WTC11 (cell line): ENCODE results near the gene MREG. TPM values are rescaled to one million over a fixed set of nuclear protein-coding genes. Genes with fewer than 3 reads are reported as not detected.

ENCODE experiments used
- ATAC-seq: fragments of 200-7000 bp; cut with Tn5 transposase; 2 replicates; pipeline ENCODE4 v1.10.0; 2021; ENCODE audit warnings: mild to moderate bottlenecking, moderate library complexity
- CTCF ChIA-PET: fragments of 300-600 bp; sonication (Branson Sonifier 250); formaldehyde crosslinking; loops from one replicate; lab custom pipeline; 2021; ENCODE audit warnings: antibody characterized with exemption; lab: Charles Lee
- POLR2A ChIA-PET: fragments of 350-600 bp; sonication (Branson Sonifier 250); formaldehyde crosslinking; loops from one replicate; lab custom pipeline; 2021; ENCODE audit warnings: antibody characterized with exemption; lab: Charles Lee
- DNase-seq: peaks from one replicate; pipeline ENCODE4 v3.0.0; 2021; ENCODE audit warnings: low spot score
- H3K27ac Mint-ChIP-seq: 2 replicates; pipeline ENCODE4 v1.8.0; 2021; ENCODE audit warnings: mixed read lengths
- H3K27me3 Mint-ChIP-seq: 2 replicates; pipeline ENCODE4 v1.8.0; 2021; ENCODE audit warnings: low read depth, mild to moderate bottlenecking, moderate library complexity, mixed read lengths
- H3K36me3 Mint-ChIP-seq: 2 replicates; pipeline ENCODE4 v1.8.0; 2021; ENCODE audit warnings: mixed read lengths
- H3K4me1 Mint-ChIP-seq: 2 replicates; pipeline ENCODE4 v1.8.0; 2022; ENCODE audit warnings: mixed read lengths
- H3K4me3 Mint-ChIP-seq: 2 replicates; pipeline ENCODE4 v1.8.0; 2021; ENCODE audit warnings: mild to moderate bottlenecking, moderate library complexity, mixed read lengths
- H3K9me3 Mint-ChIP-seq: 2 replicates; pipeline ENCODE4 v1.8.0; 2021; ENCODE audit warnings: mixed read lengths
- ELF4 ChIP-seq: sonication (generic); formaldehyde crosslinking; IDR thresholded peaks from 2 replicates; pipeline ENCODE4 v1.8.1; 2022; ENCODE audit warnings: low read depth, mild to moderate bottlenecking, moderate library complexity, missing genetic modification reagents
- FOXK1 ChIP-seq: sonication (generic); formaldehyde crosslinking; IDR thresholded peaks from 2 replicates; pipeline ENCODE4 v1.8.0; 2022; ENCODE audit warnings: mild to moderate bottlenecking, moderate library complexity, missing genetic modification reagents
- JUN ChIP-seq: sonication (generic); formaldehyde crosslinking; IDR thresholded peaks from 2 replicates; pipeline ENCODE4 v1.8.0; 2023; ENCODE audit warnings: mild to moderate bottlenecking, missing genetic modification reagents
- MXD4 ChIP-seq: fragments of 250-450 bp; sonication (Bioruptor Pico); IDR thresholded peaks from 2 replicates; pipeline ENCODE4 v1.8.0; 2021; ENCODE audit warnings: mild to moderate bottlenecking, moderate library complexity, borderline replicate concordance
- NFE2L1 ChIP-seq: sonication (generic); formaldehyde crosslinking; IDR thresholded peaks from 2 replicates; pipeline ENCODE4 v1.8.1; 2023; ENCODE audit warnings: missing genetic modification reagents
- OVOL2 ChIP-seq: fragments of 250-450 bp; sonication (Bioruptor Pico); IDR thresholded peaks from 2 replicates; pipeline ENCODE4 v1.9.0; 2021; ENCODE audit warnings: mild to moderate bottlenecking, borderline replicate concordance
- RELA ChIP-seq: sonication (generic); formaldehyde crosslinking; IDR thresholded peaks from 2 replicates; pipeline ENCODE4 v1.8.1; 2022; ENCODE audit warnings: missing genetic modification reagents, mild to moderate bottlenecking, borderline replicate concordance
- SMAD4 ChIP-seq: sonication (generic); formaldehyde crosslinking; IDR thresholded peaks from 2 replicates; pipeline ENCODE4 v1.8.0; 2022; ENCODE audit warnings: mild to moderate bottlenecking, missing genetic modification reagents
- SOX15 ChIP-seq: fragments of 250-450 bp; sonication (Bioruptor Pico); IDR thresholded peaks from 2 replicates; pipeline ENCODE4 v1.9.0; 2021; ENCODE audit warnings: mild to moderate bottlenecking
- TCF7 ChIP-seq: sonication (generic); formaldehyde crosslinking; IDR thresholded peaks from 2 replicates; pipeline ENCODE4 v1.8.0; 2022; ENCODE audit warnings: mild to moderate bottlenecking, low read depth, missing genetic modification reagents, moderate library complexity
- TEAD1 ChIP-seq: sonication (generic); formaldehyde crosslinking; IDR thresholded peaks from 2 replicates; pipeline ENCODE4 v1.8.0; 2022; ENCODE audit warnings: mild to moderate bottlenecking, missing genetic modification reagents
- ZNF219 ChIP-seq: sonication (generic); formaldehyde crosslinking; IDR thresholded peaks from 2 replicates; pipeline ENCODE4 v1.8.0; 2023; ENCODE audit warnings: missing genetic modification reagents, mild to moderate bottlenecking, borderline replicate concordance
- ZNF396 ChIP-seq: fragments of 250-450 bp; sonication (Bioruptor Pico); IDR thresholded peaks from 2 replicates; pipeline ENCODE4 v1.8.0; 2021; ENCODE audit warnings: mild to moderate bottlenecking, moderate library complexity, borderline replicate concordance
- ZNF423 ChIP-seq: fragments of 250-450 bp; sonication (Bioruptor Pico); IDR thresholded peaks from 2 replicates; pipeline ENCODE4 v2.1.2; 2022; ENCODE audit warnings: mild to moderate bottlenecking, moderate library complexity
- total RNA-seq: library from RNA; stranded (reverse); gene quantifications from 3 replicates; pipeline ENCODE4 v1.2.3, GENCODE V29; 2021
- TF ChIP-seq, protein P1 (sequence below): sonication (generic); formaldehyde crosslinking; IDR thresholded peaks from 2 replicates; pipeline ENCODE4 v1.8.1; 2022; ENCODE audit warnings: low read depth, mild to moderate bottlenecking, moderate library complexity, missing genetic modification reagents, borderline replicate concordance
- TF ChIP-seq, protein P2 (sequence below): fragments of 250-450 bp; sonication (Bioruptor Pico); IDR thresholded peaks from 2 replicates; pipeline ENCODE4 v1.9.0; 2021; ENCODE audit warnings: mild to moderate bottlenecking
- TF ChIP-seq, protein P3 (sequence below): fragments of 250-450 bp; sonication (Bioruptor Pico); IDR thresholded peaks from 2 replicates; pipeline ENCODE4 v1.8.0; 2021; ENCODE audit warnings: mild to moderate bottlenecking
- TF ChIP-seq, protein P4 (sequence below): sonication (generic); formaldehyde crosslinking; IDR thresholded peaks from 2 replicates; pipeline ENCODE4 v1.8.1; 2022; ENCODE audit warnings: missing genetic modification reagents, borderline replicate concordance
- TF ChIP-seq, protein P5 (sequence below): sonication (generic); formaldehyde crosslinking; IDR thresholded peaks from 2 replicates; pipeline ENCODE4 v1.8.1; 2023; ENCODE audit warnings: mild to moderate bottlenecking, missing genetic modification reagents
- TF ChIP-seq, protein P6 (sequence below): sonication (generic); formaldehyde crosslinking; IDR thresholded peaks from 2 replicates; pipeline ENCODE4 v1.8.1; 2023; ENCODE audit warnings: mild to moderate bottlenecking, moderate library complexity, missing genetic modification reagents
- TF ChIP-seq, protein P7 (sequence below): sonication (generic); formaldehyde crosslinking; IDR thresholded peaks from 2 replicates; pipeline ENCODE4 v1.8.0; 2023; ENCODE audit warnings: missing genetic modification reagents

MREG gene
- total RNA-seq, 1 experiment from 2014 or later: 23.8 TPM

DNA sequence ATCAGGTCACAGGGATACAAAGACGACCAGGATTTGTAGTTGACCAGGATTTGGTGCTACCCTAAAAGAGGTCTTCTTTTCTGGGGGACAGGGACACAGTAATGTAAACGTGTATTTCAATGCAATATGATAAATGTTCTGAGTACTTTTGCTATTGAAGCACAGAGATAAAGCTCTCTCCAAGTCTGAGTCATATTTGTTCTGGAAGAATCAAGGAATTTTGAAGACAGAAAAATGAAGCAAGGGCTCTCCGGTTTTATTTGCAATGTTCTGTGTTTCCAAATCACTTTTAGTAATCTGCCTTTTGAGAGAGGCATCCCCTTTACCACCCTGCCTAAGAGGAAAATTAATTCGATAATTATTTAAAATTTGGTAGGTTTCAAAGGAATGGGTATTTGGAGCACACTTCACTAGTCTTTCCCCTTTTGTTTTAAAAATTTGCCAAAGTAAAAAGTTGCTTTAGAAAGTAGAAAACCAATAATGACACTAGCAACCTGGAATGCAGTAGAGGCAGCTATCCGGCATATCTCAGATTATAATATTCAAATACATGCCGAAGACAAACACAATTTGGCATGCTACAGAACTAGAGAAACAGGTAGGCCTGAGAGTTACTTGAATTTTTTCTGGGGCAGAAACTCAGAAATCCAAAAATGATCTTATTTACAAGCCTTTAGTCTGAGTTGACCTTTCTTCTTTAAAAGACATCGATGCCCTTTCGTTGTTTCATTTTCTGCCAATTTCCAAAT lies 82.7 kb downstream of the MREG start:
- DNase-seq (no peak), ATAC-seq (no peak)
- no peak overlapping the region for H3K27ac Mint-ChIP-seq
- peaks cover 34% of the 10 kb centered on the region for H3K9me3 Mint-ChIP-seq
- H3K4me1 Mint-ChIP-seq: peaks cover 47% of the 10 kb centered on the region
- no peak overlapping the region for H3K4me3 Mint-ChIP-seq
- ChIA-PET CTCF (interaction anchor here (0.6 to 3.4 kb wide), 19 partner anchors 10 to 619 kb away, joined by 3 to 31 read pairs (median 4); partner anchors contain the start of gene ATIC), POLR2A (no interaction called here)
- no peaks in the 10 kb centered on the region; the same call in 1 of the 2 replicates for H3K27me3 Mint-ChIP-seq
- H3K36me3 Mint-ChIP-seq: peaks cover 43% of the 10 kb centered on the region
- TF ChIP-seq SOX15 (no peak), ELF4 (no peak), RELA (no peak), SMAD4 (CRISPR knock-in tag) (no peak), OVOL2 (CRISPR knock-in tag) (no peak)

DNA sequence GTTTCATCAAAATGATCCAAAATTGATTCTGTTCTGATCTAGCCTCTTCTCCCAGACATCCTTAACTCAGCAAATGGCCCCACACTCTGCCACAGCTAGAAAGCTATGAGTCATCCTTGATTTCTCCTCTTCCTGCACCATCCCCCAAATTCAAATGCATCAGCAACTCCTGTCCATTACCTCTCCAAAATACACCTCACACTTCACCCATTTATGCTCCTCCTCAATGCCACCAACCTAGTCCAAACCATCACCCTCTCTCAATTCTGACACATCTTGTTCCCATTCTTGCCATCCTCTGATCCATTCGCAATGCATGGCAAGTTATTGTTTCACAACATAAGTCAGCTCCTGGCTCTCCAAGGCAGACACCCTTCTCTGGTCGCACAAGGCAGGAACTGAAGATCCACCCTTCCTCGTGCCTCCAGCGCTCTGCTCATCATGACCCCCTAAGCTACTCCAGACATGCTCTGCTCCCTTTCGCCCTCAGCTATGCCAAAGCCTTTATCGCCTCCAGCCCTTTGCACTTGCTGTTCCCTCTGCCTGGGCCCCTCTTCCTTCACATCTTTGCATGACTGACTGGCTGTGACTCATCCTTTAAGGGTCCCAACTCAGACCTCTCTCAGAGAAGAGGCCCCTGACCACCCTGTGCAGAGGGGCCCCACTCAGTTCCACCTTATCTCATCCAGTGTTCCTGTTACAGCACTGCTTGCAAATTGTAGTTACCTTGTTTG lies 83.6 kb downstream of the MREG start:
- POLR2A ChIA-PET: no interaction called here
- H3K4me3 Mint-ChIP-seq: no peak overlapping the region
- ATAC-seq: peak; percentile 54

DNA sequence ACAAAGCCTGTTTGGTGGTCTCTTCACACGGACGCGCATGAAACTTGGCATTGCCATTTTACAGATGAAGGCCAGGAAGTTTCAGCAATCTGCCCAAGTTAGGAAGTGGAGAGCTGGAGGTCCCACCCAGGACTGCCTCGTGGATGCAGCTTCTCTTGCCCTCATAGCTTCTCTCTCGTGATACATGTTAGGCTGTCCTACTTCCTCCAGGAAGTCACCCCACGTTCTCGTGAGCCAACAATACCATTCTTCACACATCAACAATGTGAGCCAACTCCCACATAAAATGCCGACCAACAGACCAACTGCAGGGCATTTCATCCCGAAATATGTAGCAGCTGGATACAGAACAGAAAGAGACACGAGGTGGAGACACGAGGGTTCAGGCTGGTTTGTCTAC lies 85.3 kb downstream of the MREG start:
- no peak overlapping the region for H3K4me3 Mint-ChIP-seq
- ATAC-seq: no peak

More for the DNA sequence above, 83.6 kb downstream of the MREG start:
- TF ChIP-seq, protein P1, sequence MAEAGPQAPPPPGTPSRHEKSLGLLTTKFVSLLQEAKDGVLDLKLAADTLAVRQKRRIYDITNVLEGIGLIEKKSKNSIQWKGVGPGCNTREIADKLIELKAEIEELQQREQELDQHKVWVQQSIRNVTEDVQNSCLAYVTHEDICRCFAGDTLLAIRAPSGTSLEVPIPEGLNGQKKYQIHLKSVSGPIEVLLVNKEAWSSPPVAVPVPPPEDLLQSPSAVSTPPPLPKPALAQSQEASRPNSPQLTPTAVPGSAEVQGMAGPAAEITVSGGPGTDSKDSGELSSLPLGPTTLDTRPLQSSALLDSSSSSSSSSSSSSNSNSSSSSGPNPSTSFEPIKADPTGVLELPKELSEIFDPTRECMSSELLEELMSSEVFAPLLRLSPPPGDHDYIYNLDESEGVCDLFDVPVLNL: no peak
- TF ChIP-seq ELF4 (no peak), TEAD1 (0 out of 2 replicates have a peak, but pooled peaks have one; percentile 15), ZNF423 (no peak), NFE2L1 (CRISPR knock-in tag) (peak; percentile 70)
- no peaks in the 10 kb centered on the region; the same call in 1 of the 2 replicates for H3K27me3 Mint-ChIP-seq
- peaks cover 39% of the 10 kb centered on the region for H3K9me3 Mint-ChIP-seq
- H3K36me3 Mint-ChIP-seq: peaks cover 52% of the 10 kb centered on the region
- peaks cover 57% of the 10 kb centered on the region for H3K4me1 Mint-ChIP-seq
- DNase-seq: no peak
- CTCF ChIA-PET: interaction anchor here (1.3 to 3.4 kb wide), 4 partner anchors 11 to 618 kb away, joined by 3 to 31 read pairs (median 6); partner anchors contain the start of gene ATIC
- H3K27ac Mint-ChIP-seq: peak overlapping the region; percentile 10

More for the DNA sequence above, 85.3 kb downstream of the MREG start:
- H3K27ac Mint-ChIP-seq: peak overlapping the region; percentile 24; the same call in 1 of the 2 replicates
- ChIA-PET POLR2A (no interaction called here), CTCF (interaction anchor here (0.9 to 1.4 kb wide), 2 partner anchors 10 to 22 kb away, joined by 3 read pairs; no protein-coding TSS in a partner anchor)
- H3K27me3 Mint-ChIP-seq: no peaks in the 10 kb centered on the region
- no peak for DNase-seq
- peaks cover 71% of the 10 kb centered on the region for H3K4me1 Mint-ChIP-seq
- peaks cover 39% of the 10 kb centered on the region for H3K9me3 Mint-ChIP-seq
- TF ChIP-seq, protein P2, sequence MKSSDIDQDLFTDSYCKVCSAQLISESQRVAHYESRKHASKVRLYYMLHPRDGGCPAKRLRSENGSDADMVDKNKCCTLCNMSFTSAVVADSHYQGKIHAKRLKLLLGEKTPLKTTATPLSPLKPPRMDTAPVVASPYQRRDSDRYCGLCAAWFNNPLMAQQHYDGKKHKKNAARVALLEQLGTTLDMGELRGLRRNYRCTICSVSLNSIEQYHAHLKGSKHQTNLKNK: no peak
- TF ChIP-seq, protein P3, sequence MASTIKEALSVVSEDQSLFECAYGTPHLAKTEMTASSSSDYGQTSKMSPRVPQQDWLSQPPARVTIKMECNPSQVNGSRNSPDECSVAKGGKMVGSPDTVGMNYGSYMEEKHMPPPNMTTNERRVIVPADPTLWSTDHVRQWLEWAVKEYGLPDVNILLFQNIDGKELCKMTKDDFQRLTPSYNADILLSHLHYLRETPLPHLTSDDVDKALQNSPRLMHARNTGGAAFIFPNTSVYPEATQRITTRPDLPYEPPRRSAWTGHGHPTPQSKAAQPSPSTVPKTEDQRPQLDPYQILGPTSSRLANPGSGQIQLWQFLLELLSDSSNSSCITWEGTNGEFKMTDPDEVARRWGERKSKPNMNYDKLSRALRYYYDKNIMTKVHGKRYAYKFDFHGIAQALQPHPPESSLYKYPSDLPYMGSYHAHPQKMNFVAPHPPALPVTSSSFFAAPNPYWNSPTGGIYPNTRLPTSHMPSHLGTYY: no peak
- TF ChIP-seq, protein P4, sequence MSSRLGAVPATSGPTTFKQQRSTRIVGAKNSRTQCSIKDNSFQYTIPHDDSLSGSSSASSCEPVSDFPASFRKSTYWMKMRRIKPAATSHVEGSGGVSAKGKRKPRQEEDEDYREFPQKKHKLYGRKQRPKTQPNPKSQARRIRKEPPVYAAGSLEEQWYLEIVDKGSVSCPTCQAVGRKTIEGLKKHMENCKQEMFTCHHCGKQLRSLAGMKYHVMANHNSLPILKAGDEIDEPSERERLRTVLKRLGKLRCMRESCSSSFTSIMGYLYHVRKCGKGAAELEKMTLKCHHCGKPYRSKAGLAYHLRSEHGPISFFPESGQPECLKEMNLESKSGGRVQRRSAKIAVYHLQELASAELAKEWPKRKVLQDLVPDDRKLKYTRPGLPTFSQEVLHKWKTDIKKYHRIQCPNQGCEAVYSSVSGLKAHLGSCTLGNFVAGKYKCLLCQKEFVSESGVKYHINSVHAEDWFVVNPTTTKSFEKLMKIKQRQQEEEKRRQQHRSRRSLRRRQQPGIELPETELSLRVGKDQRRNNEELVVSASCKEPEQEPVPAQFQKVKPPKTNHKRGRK (CRISPR knock-in tag): no peak
- no peak for TF ChIP-seq ZNF219 (CRISPR knock-in tag)
- no peak for TF ChIP-seq ZNF396 (CRISPR knock-in tag)
- TF ChIP-seq, protein P5, sequence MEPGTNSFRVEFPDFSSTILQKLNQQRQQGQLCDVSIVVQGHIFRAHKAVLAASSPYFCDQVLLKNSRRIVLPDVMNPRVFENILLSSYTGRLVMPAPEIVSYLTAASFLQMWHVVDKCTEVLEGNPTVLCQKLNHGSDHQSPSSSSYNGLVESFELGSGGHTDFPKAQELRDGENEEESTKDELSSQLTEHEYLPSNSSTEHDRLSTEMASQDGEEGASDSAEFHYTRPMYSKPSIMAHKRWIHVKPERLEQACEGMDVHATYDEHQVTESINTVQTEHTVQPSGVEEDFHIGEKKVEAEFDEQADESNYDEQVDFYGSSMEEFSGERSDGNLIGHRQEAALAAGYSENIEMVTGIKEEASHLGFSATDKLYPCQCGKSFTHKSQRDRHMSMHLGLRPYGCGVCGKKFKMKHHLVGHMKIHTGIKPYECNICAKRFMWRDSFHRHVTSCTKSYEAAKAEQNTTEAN (CRISPR knock-in tag): no peak
- TF ChIP-seq, protein P6, sequence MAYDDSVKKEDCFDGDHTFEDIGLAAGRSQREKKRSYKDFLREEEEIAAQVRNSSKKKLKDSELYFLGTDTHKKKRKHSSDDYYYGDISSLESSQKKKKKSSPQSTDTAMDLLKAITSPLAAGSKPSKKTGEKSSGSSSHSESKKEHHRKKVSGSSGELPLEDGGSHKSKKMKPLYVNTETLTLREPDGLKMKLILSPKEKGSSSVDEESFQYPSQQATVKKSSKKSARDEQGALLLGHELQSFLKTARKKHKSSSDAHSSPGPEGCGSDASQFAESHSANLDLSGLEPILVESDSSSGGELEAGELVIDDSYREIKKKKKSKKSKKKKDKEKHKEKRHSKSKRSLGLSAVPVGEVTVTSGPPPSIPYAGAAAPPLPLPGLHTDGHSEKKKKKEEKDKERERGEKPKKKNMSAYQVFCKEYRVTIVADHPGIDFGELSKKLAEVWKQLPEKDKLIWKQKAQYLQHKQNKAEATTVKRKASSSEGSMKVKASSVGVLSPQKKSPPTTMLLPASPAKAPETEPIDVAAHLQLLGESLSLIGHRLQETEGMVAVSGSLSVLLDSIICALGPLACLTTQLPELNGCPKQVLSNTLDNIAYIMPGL: no peak
- TF ChIP-seq NFE2L1 (CRISPR knock-in tag): no peak
- TF ChIP-seq MXD4 (CRISPR knock-in tag): no peak
- TF ChIP-seq, protein P7, sequence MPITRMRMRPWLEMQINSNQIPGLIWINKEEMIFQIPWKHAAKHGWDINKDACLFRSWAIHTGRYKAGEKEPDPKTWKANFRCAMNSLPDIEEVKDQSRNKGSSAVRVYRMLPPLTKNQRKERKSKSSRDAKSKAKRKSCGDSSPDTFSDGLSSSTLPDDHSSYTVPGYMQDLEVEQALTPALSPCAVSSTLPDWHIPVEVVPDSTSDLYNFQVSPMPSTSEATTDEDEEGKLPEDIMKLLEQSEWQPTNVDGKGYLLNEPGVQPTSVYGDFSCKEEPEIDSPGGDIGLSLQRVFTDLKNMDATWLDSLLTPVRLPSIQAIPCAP (CRISPR knock-in tag): no peak
- no peak for TF ChIP-seq RELA
- no peak for TF ChIP-seq JUN (CRISPR knock-in tag)
- TF ChIP-seq SOX15: no peak
- no peak for TF ChIP-seq TCF7
- no peak for TF ChIP-seq FOXK1
- H3K36me3 Mint-ChIP-seq: peaks cover 67% of the 10 kb centered on the region
